UCSD-AML1 (cell line): ENCODE measurements around the gene ZNHIT1.
"Not testable (repeated sequence)": the region's sequence is repeated elsewhere in the genome, so short reads cannot be mapped to it uniquely, and the experiment has no call there.

Source experiments
- DNase-seq: peaks from one replicate; lab custom pipeline; 2025; ENCODE audit not compliant: unreplicated experiment; lab: John Stamatoyannopoulos, UW

Gene ZNHIT1

GRCh38 chr7:101240226-101241014, 22.5 kb downstream of the ZNHIT1 start:
- DNase-seq, result no peak

DNA sequence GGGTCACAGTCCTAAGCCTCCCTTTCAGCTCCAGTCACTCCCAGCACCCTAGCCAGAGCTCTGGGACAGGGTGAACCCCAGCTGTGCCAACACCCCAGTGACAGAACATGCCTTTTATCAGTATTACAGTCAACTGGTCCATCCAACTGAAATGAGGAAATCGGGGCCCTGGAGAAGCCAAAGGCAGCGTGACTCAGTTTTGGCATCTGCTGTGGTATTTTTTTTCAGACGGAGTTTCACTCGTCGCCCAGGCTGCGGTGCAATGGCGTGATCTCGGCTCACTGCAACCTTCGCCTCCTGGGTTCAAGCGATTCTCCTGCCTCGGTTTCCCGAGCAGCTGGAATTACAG, 23.0 kb downstream of the ZNHIT1 start:
- no peak for DNase-seq

DNA sequence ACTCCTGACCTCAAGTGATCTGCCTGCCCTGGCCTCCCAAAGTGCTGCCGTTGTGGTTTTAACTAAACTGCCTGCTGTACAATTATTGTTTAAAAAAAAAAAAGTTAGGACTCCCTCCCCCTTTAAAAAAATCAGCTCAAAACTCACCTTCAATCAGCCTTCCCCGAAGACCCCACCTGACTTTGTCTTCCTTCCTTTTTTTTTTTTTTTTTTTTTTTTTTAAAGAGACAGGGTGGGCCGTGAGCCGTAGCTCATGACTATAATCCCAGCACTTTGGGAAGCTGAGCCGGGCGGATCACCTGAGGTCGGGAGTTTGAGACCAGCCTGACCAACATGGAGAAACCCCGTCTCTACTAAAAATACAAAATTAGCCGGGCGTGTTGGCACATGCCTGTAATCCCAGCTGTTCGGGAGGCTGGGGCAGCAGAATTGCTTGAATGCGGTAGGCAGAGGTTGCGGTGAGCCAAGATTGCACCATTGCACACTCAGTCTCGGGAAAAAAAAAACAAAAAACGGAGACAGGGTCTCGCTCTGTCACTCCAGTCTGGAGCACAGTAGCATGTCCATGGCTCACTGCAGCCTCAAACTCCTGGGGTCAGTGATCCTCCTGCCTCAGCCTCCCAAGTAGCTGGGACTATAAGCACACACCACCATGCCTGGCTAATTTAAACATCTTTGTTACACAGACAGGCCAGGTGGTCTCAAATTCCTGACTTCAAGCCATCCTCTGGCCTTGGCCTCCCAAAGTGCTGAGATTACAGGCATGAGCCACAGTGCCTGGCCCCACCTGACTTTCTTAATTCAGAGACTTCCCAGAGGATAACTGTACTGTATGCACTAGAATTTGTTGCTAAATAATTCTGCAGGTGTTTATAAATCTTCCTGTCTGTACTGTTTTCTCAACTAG, 23.7 kb downstream of the ZNHIT1 start:
- no peak for DNase-seq

DNA sequence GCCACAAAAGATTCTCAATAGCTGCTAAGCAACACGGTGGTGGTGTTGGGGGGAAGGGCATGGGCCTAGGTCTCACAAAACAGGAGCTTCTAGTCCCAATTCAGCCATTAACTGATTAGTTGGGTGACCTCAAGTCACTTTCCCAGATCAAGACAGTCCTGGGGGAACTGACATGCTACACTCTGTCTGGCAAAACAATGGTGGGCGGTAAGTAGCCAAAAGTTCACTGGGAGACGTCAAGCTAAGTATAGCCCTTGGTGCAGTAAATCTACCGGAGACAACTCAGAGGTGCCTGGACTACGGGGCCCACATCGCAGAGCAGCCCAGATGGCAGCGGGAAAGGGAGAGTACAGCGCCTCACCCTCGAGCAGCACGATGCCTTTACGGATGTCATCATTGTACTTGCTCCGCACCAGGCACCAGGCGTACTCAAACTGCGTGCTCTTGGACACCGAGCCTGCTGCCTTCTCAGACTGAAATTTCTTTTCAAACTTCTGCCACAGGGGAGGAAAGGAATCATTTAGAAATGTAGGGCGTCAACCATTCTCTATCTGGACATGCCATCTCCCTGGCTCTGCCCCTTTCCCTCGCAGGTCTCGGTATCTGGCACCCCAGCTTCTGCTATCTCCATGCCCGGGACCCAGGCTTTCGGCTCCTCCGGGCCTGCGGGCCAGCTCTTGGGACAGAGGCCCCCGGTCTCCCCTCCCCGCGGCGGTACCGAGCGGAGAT, 25.8 kb downstream of the ZNHIT1 start:
- DNase-seq, result peak; percentile 24

- peak; percentile 88 for DNase-seq
Observed at GRCh38 chr7:101244375-101245146, 26.6 kb downstream of the ZNHIT1 start, which contains the start of gene FIS1. TSS of gene FIS1 (minus strand) at chr7:101245081. CDS start at chr7:101245004, 77 bp downstream.

DNA sequence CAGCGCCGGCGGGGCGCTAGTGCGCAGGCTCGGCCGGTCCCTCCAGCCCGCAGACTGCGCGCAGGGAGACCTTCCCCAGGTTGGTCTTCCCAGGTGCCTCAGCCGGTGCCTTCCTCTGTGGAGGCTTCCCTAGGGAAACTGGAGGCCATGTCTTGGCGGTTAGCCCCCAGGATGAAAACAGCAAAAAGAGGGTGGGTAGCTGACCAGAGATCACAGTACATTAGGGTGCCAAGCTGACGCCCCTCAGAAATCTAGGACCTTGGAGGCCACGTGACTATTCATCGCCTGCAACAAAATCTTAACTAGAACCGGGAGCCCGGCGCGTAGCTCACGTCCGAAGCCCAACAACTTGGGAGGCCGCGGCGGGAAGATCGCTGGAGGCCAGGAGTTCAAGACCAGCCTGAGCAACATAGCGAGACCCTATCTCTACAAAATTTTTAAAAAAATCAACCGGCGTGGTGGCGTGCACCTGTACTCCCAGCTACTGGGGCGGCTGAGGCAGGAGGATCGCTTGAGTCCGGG, 27.2 kb downstream of the ZNHIT1 start:
- no peak for DNase-seq

- no peak for DNase-seq
Observed at GRCh38 chr7:101248276-101248675, 30.3 kb downstream of the ZNHIT1 start.

- DNase-seq, result no peak
Observed at GRCh38 chr7:101250324-101250723, 32.4 kb downstream of the ZNHIT1 start.

- peak; percentile 92 for DNase-seq
Observed at GRCh38 chr7:101251871-101252659, 34.1 kb downstream of the ZNHIT1 start.

DNA sequence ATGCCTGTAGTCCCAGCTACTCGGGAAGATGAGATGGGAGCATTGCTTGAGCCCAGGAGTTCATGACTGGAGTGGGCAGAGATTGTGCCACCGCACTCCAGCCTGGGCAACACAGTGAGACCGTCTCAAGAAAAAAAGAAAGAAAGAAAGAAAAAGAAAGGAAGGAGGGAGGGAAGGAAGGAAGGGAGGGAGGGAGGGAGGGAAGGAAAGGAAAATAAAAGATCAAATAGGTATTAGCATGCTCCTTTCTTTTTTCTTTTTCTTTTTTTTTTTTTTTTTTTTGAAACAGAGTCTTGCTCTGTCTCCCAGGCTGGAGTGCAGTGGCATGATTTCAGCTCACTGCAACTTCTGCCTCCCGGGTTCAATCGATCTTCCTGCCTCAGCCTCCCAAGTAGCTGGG, 35.2 kb downstream of the ZNHIT1 start:
- DNase-seq, result not testable (repeated sequence)

- DNase-seq, result no peak
Observed at GRCh38 chr7:101255796-101256195, 37.8 kb downstream of the ZNHIT1 start.

- DNase-seq, result no peak
Observed at GRCh38 chr7:101258243-101258731, 40.3 kb downstream of the ZNHIT1 start.

GRCh38 chr7:101264102-101264706, 46.2 kb downstream of the ZNHIT1 start:
- peak; percentile 20 for DNase-seq

DNA sequence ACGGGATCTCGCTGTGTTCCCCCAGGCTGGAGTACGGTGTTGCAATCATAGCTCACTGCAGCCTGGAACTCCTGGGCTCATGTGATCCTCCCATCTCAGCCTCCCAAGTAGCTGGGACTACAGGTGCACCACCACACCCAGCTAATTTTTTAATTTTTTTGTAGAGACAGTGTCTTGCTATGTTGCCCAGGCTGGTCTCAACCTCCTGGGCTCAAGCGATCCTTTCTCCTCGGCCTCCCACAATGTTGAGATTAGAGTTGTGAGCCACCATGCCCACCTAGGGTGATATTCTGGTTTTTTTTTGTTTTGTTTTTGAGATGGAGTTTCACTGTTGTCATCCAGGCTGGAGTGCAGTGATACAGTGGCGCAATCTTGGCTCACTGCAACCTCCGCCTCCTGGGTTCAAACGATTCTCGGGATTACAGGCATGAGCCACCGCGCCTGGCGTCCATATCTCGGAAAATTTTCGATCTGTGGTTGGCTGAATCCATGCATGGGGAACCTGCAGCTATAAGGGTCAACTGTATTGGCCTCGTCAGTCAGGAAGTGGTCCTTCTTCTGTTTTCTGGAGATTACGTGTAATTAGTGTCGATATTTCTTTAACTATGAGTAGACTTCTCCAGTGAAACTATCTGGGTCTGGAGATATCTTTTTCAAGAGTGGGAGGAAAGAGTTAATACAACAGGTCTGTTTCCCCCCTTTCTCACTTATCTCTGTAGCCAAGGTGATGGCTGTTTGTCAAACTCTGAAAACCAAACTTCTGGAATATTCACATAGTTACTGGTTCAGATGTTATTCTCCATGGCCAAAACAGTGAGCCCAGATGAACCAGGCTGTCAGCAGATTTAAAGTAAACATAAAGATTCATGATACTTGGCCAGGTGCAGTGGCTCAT, 47.9 kb downstream of the ZNHIT1 start:
- peak; percentile 13 for DNase-seq

- no peak for DNase-seq
Observed at GRCh38 chr7:101269664-101270063, 51.7 kb downstream of the ZNHIT1 start.

GRCh38 chr7:101271021-101271420, 53.1 kb downstream of the ZNHIT1 start:
- DNase-seq, result no peak

- DNase-seq, result no peak
Observed at GRCh38 chr7:101273206-101273605, 55.2 kb downstream of the ZNHIT1 start.
